ENCODE measurements around the gene ZNF490.

The ZNF490 gene

GRCh38 chr19:12543855-12544254 is 66.8 kb downstream of the ZNF490 start:
- no peak for DNase-seq (ENCODE audit: low spot score)
